Gastroesophageal sphincter (tissue), 3 donors: ENCODE data around the gene ANGEL1.

Experiments used
- POLR2AphosphoS5 ChIP-seq: sonication (generic); formaldehyde crosslinking; IDR thresholded peaks from one replicate; pipeline ENCODE4 v1.6.1; 2017; ENCODE audit warnings: antibody characterized with exemption
- TF ChIP-seq, protein P1 (sequence below), 4 experiments: fragments of 200-600 bp in 2 of 4; fragments of 450-650 bp in 2 of 4; sonication (generic) in 1 of 4; IDR thresholded peaks; one replicate each; pipeline ENCODE4 v1.5.1; 2017 to 2019; ENCODE audit warnings: antibody characterized with exemption in 4 of 4, mild to moderate bottlenecking in 2 of 4, moderate library complexity in 2 of 4

DNA sequence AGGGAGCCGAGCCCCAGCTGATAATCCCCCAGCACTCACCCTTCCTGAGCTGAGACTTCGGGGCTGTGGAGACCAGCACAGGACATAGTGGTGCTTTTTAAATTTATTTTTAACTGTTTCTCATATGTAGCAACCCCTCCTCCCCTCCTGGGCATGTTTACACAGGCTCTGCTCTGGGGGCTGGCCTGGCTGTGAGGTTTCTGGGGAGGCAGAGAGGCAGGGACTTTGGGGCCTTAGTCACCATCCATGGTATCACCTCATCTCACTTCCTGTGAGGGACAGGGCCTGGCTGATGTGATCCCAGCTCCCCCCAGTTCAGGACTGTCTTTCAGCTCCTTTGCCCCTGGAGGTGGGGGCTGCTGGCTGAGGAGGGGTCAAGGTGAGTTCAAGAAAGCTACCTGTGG, 31.0 kb downstream of the ANGEL1 start:
- no peak for TF ChIP-seq POLR2AphosphoS5
- TF ChIP-seq, protein P1, sequence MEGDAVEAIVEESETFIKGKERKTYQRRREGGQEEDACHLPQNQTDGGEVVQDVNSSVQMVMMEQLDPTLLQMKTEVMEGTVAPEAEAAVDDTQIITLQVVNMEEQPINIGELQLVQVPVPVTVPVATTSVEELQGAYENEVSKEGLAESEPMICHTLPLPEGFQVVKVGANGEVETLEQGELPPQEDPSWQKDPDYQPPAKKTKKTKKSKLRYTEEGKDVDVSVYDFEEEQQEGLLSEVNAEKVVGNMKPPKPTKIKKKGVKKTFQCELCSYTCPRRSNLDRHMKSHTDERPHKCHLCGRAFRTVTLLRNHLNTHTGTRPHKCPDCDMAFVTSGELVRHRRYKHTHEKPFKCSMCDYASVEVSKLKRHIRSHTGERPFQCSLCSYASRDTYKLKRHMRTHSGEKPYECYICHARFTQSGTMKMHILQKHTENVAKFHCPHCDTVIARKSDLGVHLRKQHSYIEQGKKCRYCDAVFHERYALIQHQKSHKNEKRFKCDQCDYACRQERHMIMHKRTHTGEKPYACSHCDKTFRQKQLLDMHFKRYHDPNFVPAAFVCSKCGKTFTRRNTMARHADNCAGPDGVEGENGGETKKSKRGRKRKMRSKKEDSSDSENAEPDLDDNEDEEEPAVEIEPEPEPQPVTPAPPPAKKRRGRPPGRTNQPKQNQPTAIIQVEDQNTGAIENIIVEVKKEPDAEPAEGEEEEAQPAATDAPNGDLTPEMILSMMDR (IDR thresholded peaks at IDR 0.05) = no peak
